Measurements from ENCODE around the gene PSMD10.

PSMD10 gene
- total RNA-seq = 28.6 to 84.0 (median 52.2) reads per million in 18 experiments

- DNase-seq = peak; percentile 93 to 95
Measured at GRCh38 chrX:108091264-108091877, at the start of gene PSMD10, which contains the start of gene ATG4A. Gene PSMD10 (minus strand): TSS chrX:108091542. CDS start chrX:108091520, 22 bp downstream. Gene ATG4A (plus strand): TSS chrX:108091778. CDS start chrX:108091827, 49 bp downstream.

GRCh38 chrX:108138814-108139702 lies 47.7 kb upstream of the PSMD10 start:
- peak; percentile 3 to 4 for DNase-seq

GRCh38 chrX:108134724-108135123 lies 43.4 kb upstream of the PSMD10 start:
- no peak for DNase-seq

GRCh38 chrX:108132876-108133275 lies 41.5 kb upstream of the PSMD10 start:
- DNase-seq = no peak

- no peak for DNase-seq
Measured at GRCh38 chrX:108132034-108132433, 40.7 kb upstream of the PSMD10 start.

GRCh38 chrX:108131471-108131870 lies 40.1 kb upstream of the PSMD10 start:
- no peak for DNase-seq

- DNase-seq = no peak
Measured at GRCh38 chrX:108130889-108131288, 39.5 kb upstream of the PSMD10 start.

- no peak for DNase-seq
Measured at GRCh38 chrX:108127152-108127551, 35.8 kb upstream of the PSMD10 start.

- peak in 1 of 2 donors; percentile 2 for DNase-seq
Measured at GRCh38 chrX:108126661-108127060, 35.3 kb upstream of the PSMD10 start.

GRCh38 chrX:108123591-108124366 lies 32.4 kb upstream of the PSMD10 start:
- no peak for DNase-seq

- DNase-seq = no peak
Measured at GRCh38 chrX:108122748-108123147, 31.4 kb upstream of the PSMD10 start.

- no peak for DNase-seq
Measured at GRCh38 chrX:108121291-108121690, 29.9 kb upstream of the PSMD10 start.

GRCh38 chrX:108117988-108118387 lies 26.6 kb upstream of the PSMD10 start:
- DNase-seq = no peak

- DNase-seq = no peak
Measured at GRCh38 chrX:108114541-108114940, 23.2 kb upstream of the PSMD10 start.

GRCh38 chrX:108105473-108105872 lies 14.1 kb upstream of the PSMD10 start:
- DNase-seq = no peak

- DNase-seq = no peak
Measured at GRCh38 chrX:108097380-108097779, 6.0 kb upstream of the PSMD10 start.

GRCh38 chrX:108091878-108092291 lies 543 bp upstream of the PSMD10 start:
- no peak for DNase-seq

- peak; percentile 16 to 58 for DNase-seq
Measured at GRCh38 chrX:108090491-108091263, 665 bp downstream of the PSMD10 start.

GRCh38 chrX:108088511-108088910 lies 2.8 kb downstream of the PSMD10 start:
- DNase-seq = peak; percentile 16 to 35

GRCh38 chrX:108087792-108088191 lies 3.5 kb downstream of the PSMD10 start:
- no peak for DNase-seq

- DNase-seq = no peak
Measured at GRCh38 chrX:108081110-108081509, 10.2 kb downstream of the PSMD10 start.

- DNase-seq = no peak
Measured at GRCh38 chrX:108072746-108073145, 18.6 kb downstream of the PSMD10 start.

Data from inflammatory macrophage (primary cell).